Skeletal muscle satellite cell (primary cell): ENCODE results near the gene RAMAC.
"Not testable (repeated sequence)": the region's sequence is repeated elsewhere in the genome, so short reads cannot be mapped to it uniquely, and the experiment has no call there.

Experiments used
- H3K27me3 ChIP-seq: 2 replicates; pipeline ENCODE4 v1.7.0; 2013; ENCODE audit warnings: low read length; ENCODE audit not compliant: control insufficient read depth, insufficient read depth
- H3K36me3 ChIP-seq: 2 replicates; pipeline ENCODE4 v1.7.0; 2013; ENCODE audit warnings: mild to moderate bottlenecking, control low read depth, low read length; ENCODE audit not compliant: insufficient read depth
- H3K4me1 ChIP-seq: 2 replicates; pipeline ENCODE4 v1.7.0; 2013; ENCODE audit warnings: low read length; ENCODE audit not compliant: control insufficient read depth, insufficient read depth
- H3K4me2 ChIP-seq: 2 replicates; pipeline ENCODE4 v1.7.0; 2013; ENCODE audit warnings: mild to moderate bottlenecking, low read length
- H3K4me3 ChIP-seq: 2 replicates; pipeline ENCODE4 v1.7.0; 2013; ENCODE audit warnings: low read length
- H3K9ac ChIP-seq: 2 replicates; pipeline ENCODE4 v1.7.0; 2013; ENCODE audit warnings: mild to moderate bottlenecking, low read depth, low read length, moderate library complexity
- H3K9me3 ChIP-seq: replicated peaks from 2 replicates; pipeline ENCODE4 v1.7.0; 2013; ENCODE audit warnings: mild to moderate bottlenecking, control low read depth, low read length

The RAMAC gene

GRCh38 chr15:82995938-82996337 lies 9.9 kb downstream of the RAMAC start:
- Histone ChIP-seq H3K27me3 (no peaks in the 10 kb centered on the region), H3K4me3 (no peak overlapping the region), H3K4me1 (no peaks in the 10 kb centered on the region), H3K9ac (no peak overlapping the region), H3K9me3 (no peaks in the 10 kb centered on the region), H3K36me3 (no peaks in the 10 kb centered on the region), H3K4me2 (no peak overlapping the region)

DNA sequence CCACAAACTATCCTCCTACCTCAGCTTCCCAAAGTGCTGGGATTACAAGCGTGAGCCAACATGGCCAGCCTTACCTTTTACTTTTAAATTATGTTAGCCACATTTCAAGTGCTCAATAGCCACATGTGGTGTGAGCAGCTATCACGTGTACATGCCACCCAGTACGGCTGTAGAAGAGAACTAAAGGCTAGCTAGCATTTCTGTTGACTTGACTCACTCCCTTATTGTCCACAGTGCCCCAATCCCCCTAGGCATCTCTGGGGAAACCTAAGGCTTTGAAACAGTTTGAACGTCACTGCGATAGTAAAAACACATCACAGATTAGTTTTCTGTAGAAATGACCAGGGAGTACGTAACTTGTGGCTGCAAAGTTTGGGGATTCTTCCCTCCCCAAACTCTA lies 13.4 kb downstream of the RAMAC start:
- Histone ChIP-seq H3K9me3 (no peaks in the 10 kb centered on the region), H3K4me3 (no peak overlapping the region), H3K27me3 (no peaks in the 10 kb centered on the region), H3K4me2 (no peak overlapping the region), H3K36me3 (no peaks in the 10 kb centered on the region), H3K9ac (no peak overlapping the region), H3K4me1 (no peaks in the 10 kb centered on the region)

- Histone ChIP-seq H3K4me2 (peak overlapping the region; percentile 86), H3K4me1 (no peaks in the 10 kb centered on the region), H3K9ac (peak overlapping the region; percentile 61), H3K9me3 (no peaks in the 10 kb centered on the region), H3K36me3 (no peaks in the 10 kb centered on the region), H3K27me3 (no peaks in the 10 kb centered on the region), H3K4me3 (peak overlapping the region; percentile 68)
Measured at GRCh38 chr15:82999905-83000671, 14.1 kb downstream of the RAMAC start.

GRCh38 chr15:83000672-83001031 lies 14.6 kb downstream of the RAMAC start:
- not testable (repeated sequence) for H3K9ac ChIP-seq, H3K36me3 ChIP-seq, H3K4me3 ChIP-seq, H3K4me1 ChIP-seq, H3K27me3 ChIP-seq, H3K4me2 ChIP-seq, H3K9me3 ChIP-seq

DNA sequence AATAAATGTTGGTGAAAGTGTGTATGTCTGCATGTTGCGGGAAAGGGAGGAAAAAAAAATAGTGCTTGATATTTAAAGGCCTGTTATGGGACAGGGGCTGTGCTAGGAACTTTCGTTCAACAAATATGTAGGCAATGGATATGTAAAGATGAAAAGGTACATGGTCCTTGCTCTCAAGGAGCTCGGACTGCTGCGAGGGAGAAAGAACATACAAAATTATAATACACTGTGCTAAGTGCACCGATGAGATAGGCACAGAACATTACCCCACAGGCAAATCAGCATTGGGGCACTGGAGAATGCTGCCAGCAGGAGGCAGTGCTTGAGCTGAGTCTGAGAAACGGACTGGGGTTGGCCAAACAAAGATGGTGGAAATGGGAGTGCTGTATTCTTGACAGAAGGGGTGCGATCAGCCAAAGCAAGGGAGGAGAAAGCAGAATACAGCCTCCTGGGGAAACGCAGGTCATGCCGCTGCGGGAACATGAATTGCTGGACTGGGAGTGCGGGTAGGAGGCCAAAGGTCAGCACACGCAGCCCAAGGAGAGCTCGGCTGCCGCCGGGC lies 24.8 kb downstream of the RAMAC start:
- Histone ChIP-seq H3K4me1 (peaks cover 19% of the 10 kb centered on the region), H3K9ac (peak overlapping the region; percentile 88), H3K4me2 (peak overlapping the region; percentile 95), H3K4me3 (peak overlapping the region; percentile 77), H3K27me3 (no peaks in the 10 kb centered on the region), H3K9me3 (no peaks in the 10 kb centered on the region), H3K36me3 (peaks cover 29% of the 10 kb centered on the region)

GRCh38 chr15:83011271-83012075 lies 25.5 kb downstream of the RAMAC start, which contains the start of gene C15orf40:
C15orf40 (minus strand) TSS chr15:83011639; CDS start chr15:83011607, 32 bp downstream.
- Histone ChIP-seq H3K27me3 (no peaks in the 10 kb centered on the region), H3K9ac (peak within 1 kb of the TSS; percentile 88), H3K4me3 (peak within 1 kb of the TSS; percentile 77), H3K4me2 (peak within 1 kb of the TSS; percentile 95), H3K36me3 (peaks cover 31% of the 10 kb centered on the region), H3K9me3 (no peaks in the 10 kb centered on the region), H3K4me1 (peaks cover 19% of the 10 kb centered on the region)

- Histone ChIP-seq H3K27me3 (no peaks in the 10 kb centered on the region), H3K4me1 (peaks cover 21% of the 10 kb centered on the region), H3K36me3 (peaks cover 32% of the 10 kb centered on the region), H3K4me2 (peak overlapping the region; percentile 95), H3K9ac (peak overlapping the region; percentile 88), H3K9me3 (no peaks in the 10 kb centered on the region), H3K4me3 (peak overlapping the region; percentile 77)
Measured at GRCh38 chr15:83012076-83012426, 26.0 kb downstream of the RAMAC start.

- Histone ChIP-seq H3K36me3 (peaks cover 34% of the 10 kb centered on the region), H3K4me3 (peak overlapping the region; percentile 77), H3K9ac (no peak overlapping the region), H3K27me3 (no peaks in the 10 kb centered on the region), H3K9me3 (no peaks in the 10 kb centered on the region), H3K4me1 (peaks cover 23% of the 10 kb centered on the region), H3K4me2 (peak overlapping the region; percentile 95)
Measured at GRCh38 chr15:83012636-83013035, 26.6 kb downstream of the RAMAC start.

GRCh38 chr15:83014205-83014653 lies 28.2 kb downstream of the RAMAC start:
- peaks cover 23% of the 10 kb centered on the region for H3K4me1 ChIP-seq
- H3K27me3 ChIP-seq: no peaks in the 10 kb centered on the region
- H3K4me3 ChIP-seq: no peak overlapping the region
- H3K4me2 ChIP-seq: no peak overlapping the region
- no peaks in the 10 kb centered on the region for H3K9me3 ChIP-seq
- peaks cover 38% of the 10 kb centered on the region for H3K36me3 ChIP-seq
- H3K9ac ChIP-seq: no peak overlapping the region

DNA sequence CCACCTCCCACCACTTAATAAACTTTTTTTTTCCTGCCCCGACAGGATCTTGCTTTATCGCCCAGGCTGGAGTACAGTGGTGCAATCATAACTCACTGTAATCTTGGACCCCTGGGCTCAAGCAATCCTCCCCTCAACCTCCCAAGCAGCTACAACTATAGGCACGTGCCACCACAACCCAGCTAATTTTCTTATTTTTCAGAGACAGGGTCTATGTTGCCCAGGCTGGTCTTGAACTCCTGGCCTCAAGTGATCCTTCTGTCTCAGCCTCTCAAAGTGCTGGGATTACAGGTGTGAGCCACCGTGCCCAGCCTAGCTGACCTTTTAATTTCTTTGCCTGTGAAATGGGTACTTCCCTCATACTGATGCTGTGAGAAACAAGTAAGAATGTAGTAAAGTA lies 29.4 kb downstream of the RAMAC start:
- no peaks in the 10 kb centered on the region for H3K27me3 ChIP-seq
- H3K4me2 ChIP-seq: no peak overlapping the region
- no peak overlapping the region for H3K9ac ChIP-seq
- peaks cover 39% of the 10 kb centered on the region for H3K36me3 ChIP-seq
- H3K4me1 ChIP-seq: peaks cover 18% of the 10 kb centered on the region
- no peak overlapping the region for H3K4me3 ChIP-seq
- H3K9me3 ChIP-seq: no peaks in the 10 kb centered on the region

DNA sequence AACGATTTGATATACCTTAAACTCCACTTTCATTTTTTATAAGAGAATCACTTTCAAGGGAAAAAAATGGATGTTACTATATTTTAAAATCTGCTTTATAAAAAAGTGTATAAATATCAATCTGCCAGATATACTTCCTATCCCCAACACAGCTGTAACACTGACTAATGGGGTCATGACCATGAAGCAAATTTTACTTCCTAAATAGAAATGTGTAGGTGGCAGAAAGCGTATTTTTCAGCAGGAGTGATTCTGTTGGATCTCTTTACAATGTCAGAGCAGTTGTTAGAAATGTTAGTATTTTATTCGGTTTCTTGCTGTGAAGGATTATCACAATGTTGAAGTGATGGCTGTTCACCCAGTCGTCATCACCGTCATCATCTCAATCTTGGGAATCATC lies 30.9 kb downstream of the RAMAC start:
- H3K9me3 ChIP-seq: no peaks in the 10 kb centered on the region
- peaks cover 11% of the 10 kb centered on the region for H3K4me1 ChIP-seq
- no peak overlapping the region for H3K4me3 ChIP-seq
- H3K27me3 ChIP-seq: no peaks in the 10 kb centered on the region
- H3K9ac ChIP-seq: no peak overlapping the region
- H3K36me3 ChIP-seq: peaks cover 39% of the 10 kb centered on the region
- H3K4me2 ChIP-seq: no peak overlapping the region
